Prostate gland (tissue), 2 donors: ENCODE data around the gene KCNQ1.

Source experiments
- CTCF ChIP-seq, 4 experiments: fragments of 200-600 bp in 2 of 4; fragments of 450-650 bp in 2 of 4; sonication (generic) in 2 of 4; IDR thresholded peaks; 1 replicate in 3 of 4; 2 replicates in 1 of 4; pipeline ENCODE4 v1.5.1; 2016 to 2019; ENCODE audit warnings: antibody characterized with exemption in 4 of 4, mild to moderate bottlenecking in 2 of 4, moderate library complexity in 2 of 4
- POLR2A ChIP-seq: fragments of 450-650 bp; IDR thresholded peaks from one replicate; pipeline ENCODE4 v1.6.1; 2016; ENCODE audit warnings: antibody characterized with exemption, mild to moderate bottlenecking

GRCh38 chr11:2732261-2732939, 287.6 kb downstream of the KCNQ1 start:
- TF ChIP-seq CTCF (IDR thresholded peaks at IDR 0.05) (no peak), POLR2A (no peak)
